Hippocampal formation (tissue), 2 donors: Measurements from ENCODE around the gene MN1.

ENCODE experiments used
- DNase-seq, 2 donors: peaks; one replicate each; lab custom pipeline; 2025; lab: John Stamatoyannopoulos, UW

Gene MN1

DNA sequence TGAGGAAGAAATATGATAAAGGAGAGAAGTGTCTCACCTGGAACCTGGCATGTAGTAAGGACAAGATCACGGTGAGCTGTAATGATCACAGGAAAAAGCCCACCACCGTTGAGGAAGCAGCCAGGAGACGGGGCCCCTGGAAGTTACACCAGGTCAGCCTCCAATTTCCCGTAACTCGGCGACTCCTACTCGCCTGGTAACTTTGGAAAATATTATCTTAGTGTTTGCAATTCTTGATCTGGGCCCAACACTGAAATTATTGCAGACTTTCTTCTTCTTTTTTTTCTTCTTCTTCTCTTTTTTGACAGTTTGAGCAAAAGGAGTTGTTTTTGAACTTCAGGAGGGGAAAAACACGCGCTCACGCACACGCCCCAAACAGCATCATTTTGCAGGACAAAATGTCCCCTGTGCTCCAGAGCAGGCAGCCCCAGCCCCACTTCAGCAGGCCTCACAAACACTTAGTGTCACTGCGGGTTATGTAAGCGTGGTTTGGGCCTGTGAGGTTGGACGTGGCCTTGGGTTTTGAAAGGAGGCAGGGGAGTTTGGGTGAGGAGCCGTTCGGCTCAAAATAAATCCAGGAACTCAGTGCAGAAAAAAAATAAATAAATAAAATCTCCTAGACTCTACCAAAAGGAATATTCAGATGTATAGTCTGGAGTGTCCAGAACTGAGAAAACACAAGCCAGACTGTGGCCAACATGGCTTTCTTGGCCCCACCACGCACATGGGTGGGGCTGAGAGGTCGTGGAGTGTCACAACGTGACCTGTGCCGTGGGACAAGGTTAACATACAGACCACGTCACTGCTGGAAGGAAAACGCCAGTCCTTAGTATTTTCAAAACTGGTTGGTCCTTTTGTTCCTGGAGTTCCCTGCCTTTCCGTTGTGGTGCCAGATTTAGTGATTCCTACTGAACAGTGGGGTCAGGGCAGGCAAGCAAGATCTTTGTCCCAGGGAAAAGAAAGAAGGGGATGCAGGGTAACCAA, 26.3 kb upstream of the MN1 start:
- DNase-seq, result no peak

GRCh38 chr22:27825174-27825573, 23.6 kb upstream of the MN1 start:
- no peak for DNase-seq

GRCh38 chr22:27823221-27823620, 21.7 kb upstream of the MN1 start:
- DNase-seq, result no peak

DNA sequence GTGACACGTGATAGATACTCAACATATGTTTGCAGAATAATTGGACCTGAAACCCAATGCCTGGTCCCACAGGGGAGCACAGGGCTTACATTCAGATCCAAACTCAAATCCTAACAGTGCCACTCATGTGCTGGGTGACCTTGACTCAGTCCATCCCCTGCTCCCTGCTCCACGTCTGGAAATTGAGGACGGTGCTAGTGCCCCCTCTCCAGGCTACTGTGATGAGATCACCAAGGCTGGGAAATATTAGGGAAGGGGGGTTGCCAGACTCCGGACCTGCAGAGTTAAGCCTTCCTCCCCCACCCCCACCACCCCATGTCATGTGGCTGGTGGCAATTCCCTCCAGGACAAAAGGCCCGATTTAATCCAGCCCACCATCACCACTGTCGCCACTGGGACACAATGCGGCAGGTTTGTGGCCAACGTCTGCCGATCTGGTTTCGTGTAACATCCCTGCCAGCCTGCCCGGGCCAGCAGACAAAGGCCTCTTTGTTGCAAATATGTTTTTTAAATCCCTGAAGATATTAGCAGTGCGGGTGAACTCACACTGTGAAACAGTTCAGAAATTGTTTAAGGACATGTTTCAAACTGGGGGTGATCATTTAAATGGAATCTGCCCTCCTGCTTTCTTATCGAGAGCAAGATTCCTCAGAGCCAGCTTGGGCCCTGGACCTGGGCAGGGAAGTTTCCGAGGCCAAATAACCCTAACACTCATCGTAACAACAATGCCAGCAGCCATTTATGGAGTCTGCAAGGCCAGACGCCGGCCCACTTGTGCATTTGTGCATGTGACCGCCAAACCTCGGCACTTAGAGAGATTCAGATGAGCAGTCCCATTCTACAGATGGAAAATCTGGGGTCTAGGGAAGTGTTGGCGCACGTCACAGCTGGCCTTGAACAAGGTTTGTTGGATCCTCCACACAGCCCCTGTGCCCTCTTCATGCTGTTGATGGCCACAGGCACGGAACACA, 19.6 kb upstream of the MN1 start:
- DNase-seq, result no peak

DNA sequence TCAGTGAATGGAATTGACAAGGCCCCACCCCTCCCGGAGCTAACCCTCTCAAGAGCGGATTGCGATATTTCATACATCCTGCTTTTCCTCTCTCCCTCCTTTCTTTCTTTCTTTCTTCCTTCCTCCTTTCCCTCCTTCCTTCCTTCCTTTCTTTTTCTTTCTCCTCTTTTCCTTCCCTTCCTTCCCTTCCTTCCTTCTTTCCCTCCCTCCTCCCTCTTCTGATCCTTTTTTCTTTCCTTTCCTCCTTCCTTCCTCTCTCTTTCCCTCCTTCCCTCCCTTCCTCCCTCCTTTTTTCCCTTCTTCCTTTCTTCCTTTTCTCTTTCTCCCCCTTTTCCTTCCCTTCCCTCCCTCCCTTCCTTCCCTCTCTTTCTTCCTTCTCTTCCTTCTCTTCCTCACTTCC, 15.0 kb upstream of the MN1 start:
- DNase-seq, result no peak

DNA sequence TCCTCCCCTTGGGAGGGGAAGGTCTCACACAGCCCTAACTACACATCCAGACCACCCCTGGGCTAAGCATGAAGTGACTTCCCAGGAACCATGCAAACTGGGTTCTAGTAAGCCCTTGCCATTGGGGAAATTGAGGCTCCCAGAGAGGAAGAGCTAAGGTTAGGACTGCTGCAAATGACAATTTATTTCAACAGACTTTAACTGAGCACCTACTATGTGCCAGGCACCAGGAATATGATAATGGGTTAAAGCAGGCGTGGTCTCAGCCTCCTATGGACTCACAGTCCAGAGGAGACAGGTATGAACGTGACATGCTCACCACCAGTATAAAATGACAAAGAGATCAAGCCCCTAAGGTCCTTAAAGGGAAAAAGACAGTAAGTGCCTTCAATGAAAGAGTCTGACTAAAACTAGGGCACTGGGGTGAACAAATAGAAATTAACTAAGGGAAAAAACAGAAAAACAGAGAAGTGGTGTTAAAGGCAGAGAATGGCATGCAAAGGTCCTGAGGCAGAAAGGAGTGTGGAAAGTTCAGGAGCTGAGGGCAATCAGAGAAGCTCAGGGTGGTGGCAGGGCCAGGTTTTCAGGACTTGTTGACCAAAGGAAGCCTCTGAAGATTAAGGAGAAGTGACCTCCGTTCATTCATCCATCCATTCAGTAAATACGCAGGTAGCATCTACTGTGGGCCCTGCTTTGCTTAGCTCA, 14.4 kb upstream of the MN1 start:
- DNase-seq, result no peak

DNA sequence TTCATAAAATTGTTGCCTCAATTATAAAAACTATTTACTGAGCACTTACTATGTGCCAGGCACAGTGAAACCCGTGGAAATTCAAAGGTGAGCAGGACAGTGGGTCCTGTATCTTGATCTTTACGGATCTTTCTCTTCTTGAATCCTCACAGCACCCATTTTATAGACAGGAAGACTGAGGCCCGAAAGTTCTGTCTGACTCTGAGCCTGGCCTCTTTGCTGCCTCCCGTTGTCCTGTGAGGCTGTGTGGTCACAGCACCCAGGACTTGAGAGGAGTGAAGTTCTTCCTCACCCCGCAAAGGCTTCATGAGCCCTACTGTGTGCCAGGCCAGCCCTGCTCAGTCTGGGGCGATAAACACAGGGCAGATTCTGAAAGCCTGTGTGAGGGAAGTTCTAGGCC, 13.4 kb upstream of the MN1 start:
- DNase-seq, result no peak

GRCh38 chr22:27811778-27812177, 10.2 kb upstream of the MN1 start:
- no peak for DNase-seq

DNA sequence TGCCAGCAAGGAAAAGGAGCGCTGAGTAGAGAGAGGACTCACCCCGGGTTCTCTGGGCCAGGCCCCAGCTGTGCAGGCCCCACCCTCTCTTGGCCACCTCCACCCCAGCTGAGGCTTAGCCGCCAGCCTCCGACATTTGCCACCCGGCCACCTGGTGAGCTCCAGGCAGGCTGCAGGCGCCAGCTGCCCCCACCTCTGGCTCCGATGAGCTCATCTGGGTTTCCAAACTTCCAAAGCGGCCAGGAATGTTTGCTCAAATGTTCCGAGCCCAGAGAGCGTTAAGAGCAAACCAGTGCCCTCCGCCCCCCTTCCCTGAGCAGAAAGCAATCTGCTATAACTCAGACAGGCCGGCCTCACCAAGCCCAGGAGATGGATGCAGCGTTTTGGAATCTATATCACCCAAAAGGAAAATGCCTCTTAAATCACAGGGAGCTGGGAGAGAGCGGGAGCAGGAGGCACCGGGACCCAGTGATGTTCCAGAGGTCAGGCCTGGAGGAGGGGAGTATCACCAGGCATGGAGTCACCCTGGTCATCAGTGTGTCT, 9.1 kb upstream of the MN1 start:
- DNase-seq, result no peak

DNA sequence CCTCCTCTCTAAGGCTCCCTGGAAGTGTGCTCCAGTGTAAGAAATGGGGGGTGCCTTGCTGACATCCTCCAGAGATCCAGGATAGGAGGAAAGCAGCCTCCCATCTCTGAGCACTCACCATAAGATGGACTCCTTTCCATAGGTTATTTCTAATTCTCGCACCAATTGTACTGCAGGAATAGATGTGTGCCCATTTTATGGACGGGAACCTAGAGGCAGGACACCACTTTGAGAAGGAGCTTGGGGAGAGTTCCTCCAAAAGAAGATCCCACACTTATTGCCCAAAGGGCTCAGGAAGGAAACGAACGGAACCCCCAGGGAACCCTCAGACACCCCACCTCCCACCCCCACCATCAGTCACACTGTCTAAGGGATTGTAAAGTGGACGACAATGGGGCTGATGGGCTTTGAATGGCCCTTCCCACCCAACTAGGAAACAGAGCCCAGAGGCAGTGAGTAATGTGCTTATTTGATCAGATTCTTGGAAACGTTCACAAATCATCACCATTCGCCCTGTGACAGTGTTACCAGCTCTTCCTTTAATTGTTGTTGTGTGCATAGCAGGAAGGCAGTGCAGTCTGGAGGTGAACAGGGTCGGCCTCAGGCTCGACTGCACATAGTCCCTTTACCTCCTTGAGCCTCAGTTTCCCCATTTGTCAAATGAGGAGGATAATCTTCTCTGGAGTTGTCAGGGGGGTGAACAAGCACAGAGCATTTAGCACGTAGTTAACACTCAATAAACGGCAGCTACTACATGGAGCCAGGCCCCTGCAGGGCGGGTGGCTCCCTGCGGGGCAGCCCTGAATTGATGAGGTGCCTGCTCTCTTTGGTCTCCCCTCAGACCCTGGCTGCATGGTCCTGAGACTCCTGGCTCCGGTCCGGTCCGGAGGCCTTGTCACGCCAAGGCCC, 8.4 kb upstream of the MN1 start:
- DNase-seq, result no peak

GRCh38 chr22:27809226-27809603, 7.7 kb upstream of the MN1 start:
- DNase-seq, result no peak

DNA sequence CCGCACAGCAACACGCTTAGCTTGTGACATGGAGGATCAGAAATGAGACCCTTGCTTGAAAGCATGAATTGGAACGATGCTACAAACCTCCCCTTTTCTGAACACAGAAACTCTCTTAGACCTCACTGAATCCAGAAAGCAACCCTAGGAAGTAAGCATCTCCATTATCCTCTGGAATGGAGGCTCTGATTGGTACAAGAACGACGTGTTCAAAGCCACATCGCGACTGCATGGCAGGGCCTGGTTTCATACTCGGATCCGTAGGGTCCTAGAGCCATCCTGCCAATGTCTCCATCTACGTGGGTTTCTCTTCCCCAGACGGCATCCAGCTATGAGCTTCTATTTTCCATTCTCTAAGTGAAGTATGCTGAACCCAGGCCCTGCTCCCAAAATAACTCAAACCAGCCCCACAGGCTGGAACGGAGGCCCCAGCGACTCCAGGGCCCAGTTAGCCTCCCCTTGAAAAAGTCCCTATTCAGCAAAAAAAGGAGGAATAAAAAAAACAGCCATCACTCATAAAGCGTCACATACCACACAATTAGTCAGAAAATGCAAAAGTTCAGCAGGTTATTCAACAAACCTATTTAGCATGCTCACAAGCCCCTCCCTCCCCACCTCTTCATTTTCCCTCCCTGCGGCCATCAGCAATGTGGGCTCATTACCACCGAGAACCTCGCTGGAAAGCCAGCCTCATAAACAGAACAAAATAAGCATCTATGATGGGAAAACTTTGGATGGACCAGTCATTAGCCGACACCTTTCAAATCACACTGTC, 7.1 kb upstream of the MN1 start:
- no peak for DNase-seq

GRCh38 chr22:27805841-27806240, 4.3 kb upstream of the MN1 start:
- no peak for DNase-seq

GRCh38 chr22:27804470-27805297, 3.1 kb upstream of the MN1 start:
- DNase-seq, result peak; percentile 61 to 77

GRCh38 chr22:27803841-27804415, 2.4 kb upstream of the MN1 start:
- no peak for DNase-seq

DNA sequence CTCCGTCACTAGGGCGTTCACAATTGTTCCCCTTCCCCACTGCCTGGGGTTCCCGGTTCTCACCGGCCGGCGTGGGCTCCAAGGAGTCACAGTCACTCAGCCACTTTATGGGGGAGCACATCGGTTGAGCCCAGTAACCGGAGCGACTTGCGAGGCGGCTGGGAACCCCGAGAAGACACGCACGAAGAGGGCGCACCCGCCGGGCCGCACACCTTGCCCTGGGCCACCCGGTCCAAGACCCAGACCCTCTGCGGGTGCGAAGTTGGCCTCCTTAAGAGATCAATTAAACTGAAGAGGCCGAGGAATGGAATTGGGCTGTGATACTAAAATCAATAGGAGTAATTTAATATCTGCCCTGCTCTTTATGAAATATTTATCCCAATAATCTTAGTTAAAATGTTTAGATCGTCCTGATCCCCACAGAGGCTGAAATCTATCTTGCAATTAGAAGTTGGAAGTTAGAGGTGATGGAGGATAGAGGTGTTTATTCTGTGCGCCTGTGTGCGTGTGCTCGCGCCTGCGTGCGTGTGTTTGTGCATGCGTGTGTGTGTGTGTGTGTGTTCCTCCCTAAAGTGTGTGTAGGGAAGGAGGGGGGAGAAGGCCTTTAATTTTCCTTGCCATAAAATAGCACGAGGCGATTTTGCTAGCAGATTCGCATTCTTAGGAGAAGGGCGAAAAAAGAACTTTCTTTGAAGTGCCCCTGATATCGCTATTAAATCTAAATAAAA, 954 bp upstream of the MN1 start:
- no peak for DNase-seq

- peak in 1 of 2 donors; percentile 46 for DNase-seq
These were observed 347 bp downstream of the MN1 start for GRCh38 chr22:27801202-27801615.
